MCF 10A (cell line): Measurements from ENCODE around the gene DUS1L. TPM values are rescaled to one million over a fixed set of nuclear protein-coding genes. Genes with fewer than 3 reads are reported as not detected.

Source experiments
- BruUV-seq: library from RNA; stranded (reverse); fragments of 400-500 nt; replicated peaks from 2 replicates; lab custom pipeline; 2021; lab: Mats Ljungman, UMichigan
- CTCF ChIA-PET: fragments of 300-600 bp; sonication (Branson Sonifier 250); formaldehyde crosslinking; extraction: SDS; loops from one replicate; lab custom pipeline; 2021; ENCODE audit warnings: antibody characterized with exemption, inconsistent platforms; lab: Yijun Ruan, JAX
- POLR2A ChIA-PET: fragments of 300-600, 350-650 bp; sonication (Branson Sonifier 250); formaldehyde crosslinking; extraction: SDS; loops from one replicate; lab custom pipeline; 2020; ENCODE audit warnings: antibody characterized with exemption, inconsistent platforms; lab: Yijun Ruan, JAX
- DNase-seq: peaks from one replicate; pipeline ENCODE4 v3.0.0-alpha.2; 2018; ENCODE audit not compliant: unreplicated experiment
- H3K27ac Mint-ChIP-seq: one replicate; pipeline ENCODE4 v1.8.0; 2022; ENCODE audit warnings: mild to moderate bottlenecking, low read depth, mixed read lengths; ENCODE audit not compliant: unreplicated experiment
- H3K27me3 Mint-ChIP-seq: one replicate; pipeline ENCODE4 v1.8.0; 2022; ENCODE audit warnings: mixed read lengths; ENCODE audit not compliant: insufficient read depth, unreplicated experiment
- H3K36me3 Mint-ChIP-seq: one replicate; pipeline ENCODE4 v1.8.0; 2022; ENCODE audit warnings: mild to moderate bottlenecking, moderate library complexity, mixed read lengths; ENCODE audit not compliant: insufficient read depth, unreplicated experiment
- H3K4me1 Mint-ChIP-seq: one replicate; pipeline ENCODE4 v1.8.0; 2022; ENCODE audit warnings: mixed read lengths; ENCODE audit not compliant: insufficient read depth, unreplicated experiment
- H3K4me3 Mint-ChIP-seq: one replicate; pipeline ENCODE4 v1.8.0; 2022; ENCODE audit warnings: mild to moderate bottlenecking, moderate library complexity, mixed read lengths; ENCODE audit not compliant: unreplicated experiment
- H3K9me3 Mint-ChIP-seq: one replicate; pipeline ENCODE4 v1.8.0; 2022; ENCODE audit warnings: mixed read lengths; ENCODE audit not compliant: unreplicated experiment
- CTCF ChIP-seq: fragments of 200-600 bp; IDR thresholded peaks from one replicate; pipeline ENCODE4 v1.8.0; 2022; ENCODE audit warnings: antibody characterized with exemption, mild to moderate bottlenecking; ENCODE audit not compliant: unreplicated experiment
- intact Hi-C: fragments of 100-400 bp; cut with micrococcal nuclease; formaldehyde crosslinking; loops from 2 replicates; pipeline ENCODE4 v1.14.1; 2022
- total RNA-seq: library from RNA; stranded (reverse); gene quantifications from 2 replicates; pipeline ENCODE4 v1.2.3, GENCODE V29; 2022

The DUS1L gene
- total RNA-seq, 1 experiment from 2014 or later, result 116 TPM

- Mint-ChIP-seq H3K4me1 (peaks cover 16% of the 10 kb centered on the region), H3K9me3 (no peaks in the 10 kb centered on the region), H3K4me3 (no peak overlapping the region), H3K27me3 (no peaks in the 10 kb centered on the region), H3K27ac (no peak overlapping the region), H3K36me3 (peaks cover 5% of the 10 kb centered on the region)
- peak; percentile 40 for TF ChIP-seq CTCF
- CTCF ChIA-PET, result interaction anchor here (0.7 to 5.2 kb wide), 24 partner anchors 10 to 128 kb away, joined by 3 to 74 read pairs (median 4); partner anchors contain the start of genes ALYREF, ANAPC11, DCXR and NOTUM
- intact Hi-C loops, result no loop called here
- POLR2A ChIA-PET, result interaction anchor here (0.5 to 4.7 kb wide), 3 partner anchors 8 to 60 kb away, joined by 4 to 21 read pairs (median 7); no protein-coding TSS in a partner anchor
- BruUV-seq, result no TSS peak
- DNase-seq, result peak; percentile 49
These were observed 45.7 kb downstream of the DUS1L start for GRCh38 chr17:82019690-82020571.

GRCh38 chr17:82018989-82019689 is 46.5 kb downstream of the DUS1L start:
- H3K9me3 Mint-ChIP-seq, result no peaks in the 10 kb centered on the region
- no peak overlapping the region for H3K27ac Mint-ChIP-seq
- TF ChIP-seq CTCF, result no peak
- H3K27me3 Mint-ChIP-seq, result no peaks in the 10 kb centered on the region
- intact Hi-C loops, result no loop called here
- H3K36me3 Mint-ChIP-seq, result peaks cover 5% of the 10 kb centered on the region
- ChIA-PET POLR2A (interaction anchor here (1.0 to 4.7 kb wide), 2 partner anchors 15 to 60 kb away, joined by 7 to 21 read pairs; no protein-coding TSS in a partner anchor), CTCF (interaction anchor here (0.6 to 5.2 kb wide), 12 partner anchors 9 to 63 kb away, joined by 3 to 74 read pairs (median 4); partner anchors contain the start of genes NOTUM and RAC3)
- DNase-seq, result no peak
- TSS peak; percentile 69 for BruUV-seq
- H3K4me3 Mint-ChIP-seq, result no peak overlapping the region
- H3K4me1 Mint-ChIP-seq, result peaks cover 14% of the 10 kb centered on the region

GRCh38 chr17:82018152-82018988 is 47.2 kb downstream of the DUS1L start:
- peaks cover 5% of the 10 kb centered on the region for H3K36me3 Mint-ChIP-seq
- peaks cover 10% of the 10 kb centered on the region for H3K4me1 Mint-ChIP-seq
- no peak for TF ChIP-seq CTCF
- no peaks in the 10 kb centered on the region for H3K9me3 Mint-ChIP-seq
- POLR2A ChIA-PET, result interaction anchor here (0.5 kb wide), 1 partner anchor 80 kb away, joined by 3 read pairs; no protein-coding TSS in a partner anchor
- H3K27ac Mint-ChIP-seq, result no peak overlapping the region
- no peaks in the 10 kb centered on the region for H3K27me3 Mint-ChIP-seq
- CTCF ChIA-PET, result interaction anchor here (0.6 to 0.9 kb wide), 5 partner anchors 29 to 216 kb away, joined by 3 read pairs; no protein-coding TSS in a partner anchor
- DNase-seq, result no peak
- intact Hi-C loops, result no loop called here
- H3K4me3 Mint-ChIP-seq, result no peak overlapping the region
- BruUV-seq, result no TSS peak
